Cardiac muscle cell (in vitro differentiated cells and primary cell): ENCODE data around the gene UNC93A. TPM values are rescaled to one million over a fixed set of nuclear protein-coding genes. Genes with fewer than 3 reads are reported as not detected.
A peak's percentile ranks its signal among the peaks of the same experiment; 100 is the strongest.
"Not testable (repeated sequence)": the region's sequence is repeated elsewhere in the genome, so short reads cannot be mapped to it uniquely, and the experiment has no call there.

Experiments
- DNase-seq, 2 donors: peaks; one replicate each; pipeline versions ENCODE4 v3.0.0 to v3.0.0-alpha.2; 2010 to 2017; ENCODE audit warnings: low read depth in 1 of 2, low spot score in 1 of 2
- H3K27ac ChIP-seq: fragments of 200-600 bp; sonication (generic); 2 replicates; pipeline ENCODE4 v1.5.1; 2016
- H3K27me3 ChIP-seq: fragments of 200-600 bp; sonication (generic); 2 replicates; pipeline ENCODE4 v1.6.0; 2016; ENCODE audit warnings: control low read depth
- H3K36me3 ChIP-seq: fragments of 200-600 bp; sonication (generic); 2 replicates; pipeline ENCODE4 v1.5.1; 2016; ENCODE audit warnings: control low read depth
- H3K4me1 ChIP-seq: fragments of 200-600 bp; sonication (generic); 2 replicates; pipeline ENCODE4 v1.8.1; 2017; ENCODE audit warnings: low read depth, mild to moderate bottlenecking, mixed run types
- H3K4me3 ChIP-seq: fragments of 200-600 bp; sonication (generic); 2 replicates; pipeline ENCODE4 v1.5.1; 2016; ENCODE audit warnings: mild to moderate bottlenecking
- H3K9me3 ChIP-seq: fragments of 200-600 bp; sonication (generic); 2 replicates; pipeline ENCODE4 v1.5.1; 2017; ENCODE audit warnings: low read depth, mild to moderate bottlenecking, control low read depth
- CTCF ChIP-seq: IDR thresholded peaks from 2 replicates; pipeline ENCODE4 v1.5.1; 2012; ENCODE audit warnings: low read depth, mild to moderate bottlenecking, low read length
- polyA plus RNA-seq: library from polyadenylated mRNA; unstranded; fragments of >200 nt; fragmentation: Nextera tagmentation; extraction: Ambion mirVana; gene quantifications from 2 replicates; pipeline ENCODE4 v1.2.1, GENCODE V29; 2016
- total RNA-seq: library from RNA; depleted of rRNA; stranded (reverse); fragments of >200 nt; gene quantifications from 2 replicates; pipeline ENCODE4 v1.2.3, GENCODE V29; 2016

The UNC93A gene
- total and polyA plus RNA-seq, 2 experiments from 2014 or later: not detected

GRCh38 chr6:167285077-167285770 lies 5.9 kb upstream of the UNC93A start:
- Histone ChIP-seq H3K36me3 (no peaks in the 10 kb centered on the region), H3K4me3 (no peak overlapping the region), H3K9me3 (no peaks in the 10 kb centered on the region), H3K4me1 (peaks cover 3% of the 10 kb centered on the region), H3K27me3 (no peaks in the 10 kb centered on the region), H3K27ac (no peak overlapping the region)
- no peak for DNase-seq
- TF ChIP-seq CTCF: no peak

GRCh38 chr6:167287513-167288048 lies 3.5 kb upstream of the UNC93A start:
- Histone ChIP-seq H3K9me3 (no peaks in the 10 kb centered on the region), H3K4me1 (peaks cover 3% of the 10 kb centered on the region), H3K27me3 (no peaks in the 10 kb centered on the region), H3K36me3 (no peaks in the 10 kb centered on the region), H3K4me3 (no peak overlapping the region), H3K27ac (no peak overlapping the region)
- TF ChIP-seq CTCF: no peak
- no peak for DNase-seq

GRCh38 chr6:167288591-167289225 lies 2.4 kb upstream of the UNC93A start:
- H3K9me3 ChIP-seq, H3K27me3 ChIP-seq, H3K36me3 ChIP-seq, H3K27ac ChIP-seq, H3K4me3 ChIP-seq, H3K4me1 ChIP-seq: not testable (repeated sequence)
- TF ChIP-seq CTCF: peak; percentile 52
- peak; percentile 49 to 52 for DNase-seq

- not testable (repeated sequence) for H3K4me3 ChIP-seq, H3K27ac ChIP-seq, H3K9me3 ChIP-seq, H3K4me1 ChIP-seq, H3K27me3 ChIP-seq, DNase-seq, H3K36me3 ChIP-seq
These were observed 1.8 kb upstream of the UNC93A start for GRCh38 chr6:167289291-167289690.

- H3K9me3 ChIP-seq: no peaks in the 10 kb centered on the region
- peaks cover 3% of the 10 kb centered on the region for H3K4me1 ChIP-seq
- no peak for DNase-seq
- H3K4me3 ChIP-seq: no peak overlapping the region
- H3K27me3 ChIP-seq: no peaks in the 10 kb centered on the region
- no peak overlapping the region for H3K27ac ChIP-seq
- no peak for TF ChIP-seq CTCF
- no peaks in the 10 kb centered on the region for H3K36me3 ChIP-seq
These were observed 647 bp downstream of the UNC93A start for GRCh38 chr6:167291623-167292300.
